ENCODE measurements around the gene MMP17.

Gene MMP17

GRCh38 chr12:131799828-131800593 lies 28.2 kb upstream of the MMP17 start:
- no peak for TF ChIP-seq CTCF (IDR thresholded peaks at IDR 0.05; ENCODE audit: borderline replicate concordance, insufficient read depth, low read depth, low read length)
- no peak overlapping the region for H3K4me3 ChIP-seq (ENCODE audit: low read depth, low read length)

- H3K4me3 ChIP-seq (ENCODE audit: low read depth, low read length) = no peak overlapping the region
- no peak for TF ChIP-seq CTCF (IDR thresholded peaks at IDR 0.05; ENCODE audit: borderline replicate concordance, insufficient read depth, low read depth, low read length)
Observed at GRCh38 chr12:131800594-131801135, 27.5 kb upstream of the MMP17 start.

- H3K4me3 ChIP-seq (ENCODE audit: low read depth, low read length) = no peak overlapping the region
- TF ChIP-seq CTCF (IDR thresholded peaks at IDR 0.05; ENCODE audit: borderline replicate concordance, insufficient read depth, low read depth, low read length) = no peak
Observed at GRCh38 chr12:131801254-131801866, 26.8 kb upstream of the MMP17 start.

- no peak for TF ChIP-seq CTCF (IDR thresholded peaks at IDR 0.05; ENCODE audit: borderline replicate concordance, insufficient read depth, low read depth, low read length)
- H3K4me3 ChIP-seq (ENCODE audit: low read depth, low read length) = no peak overlapping the region
Observed at GRCh38 chr12:131803961-131804521, 24.2 kb upstream of the MMP17 start.

- TF ChIP-seq CTCF (IDR thresholded peaks at IDR 0.05; ENCODE audit: borderline replicate concordance, insufficient read depth, low read depth, low read length) = no peak
- H3K4me3 ChIP-seq (ENCODE audit: low read depth, low read length) = no peak overlapping the region
Observed at GRCh38 chr12:131805421-131805820, 22.8 kb upstream of the MMP17 start.

- TF ChIP-seq CTCF (IDR thresholded peaks at IDR 0.05; ENCODE audit: borderline replicate concordance, insufficient read depth, low read depth, low read length) = no peak
Observed at GRCh38 chr12:131806674-131807073, 21.5 kb upstream of the MMP17 start.

More at GRCh38 chr12:131806674-131807073, 21.5 kb upstream of the MMP17 start:
- no peak overlapping the region for H3K4me3 ChIP-seq (ENCODE audit: low read depth, low read length)
